K562 (cell line): Measurements from ENCODE around the gene KCNH2. TPM values are rescaled to one million over a fixed set of nuclear protein-coding genes. Genes with fewer than 3 reads are reported as not detected.
A peak's percentile ranks its signal among the peaks of the same experiment; 100 is the strongest.

Source experiments
- ATAC-seq: fragments of 200-7000 bp; cut with Tn5 transposase; 3 replicates; pipeline ENCODE4 v1.9.1; 2020; ENCODE audit warnings: moderate library complexity
- BruUV-seq: library from RNA; stranded (reverse); fragments of 400-500 nt; replicated peaks from 2 replicates; lab custom pipeline; 2021; lab: Mats Ljungman, UMichigan
- CTCF ChIA-PET: fragments of 300-600 bp; formaldehyde crosslinking; extraction: SDS; loops from one replicate; lab custom pipeline; 2021; ENCODE audit warnings: low intra/inter-chr PET ratio; lab: Yijun Ruan, JAX
- POLR2A ChIA-PET: fragments of 300-600, 350-650 bp; sonication (Branson Sonifier 250); formaldehyde crosslinking; extraction: SDS; loops from one replicate; lab custom pipeline; 2021; ENCODE audit warnings: antibody characterized with exemption, inconsistent platforms; lab: Yijun Ruan, JAX
- DNase-seq, 4 experiments: peaks; one replicate each; pipeline versions ENCODE4 v3.0.0 to v3.0.0-alpha.2; 2011 to 2018; ENCODE audit warnings: low spot score in 3 of 4, mixed read lengths in 3 of 4; ENCODE audit errors: extremely low read depth in 1 of 4
- FAIRE-seq: peaks from 2 replicates; lab custom pipeline; 2011; peaks lifted over from hg19 to GRCh38; lab: Jason Lieb, UNC
- H2AFZ ChIP-seq: 2 replicates; pipeline ENCODE4 v1.6.0; 2011; ENCODE audit warnings: low read depth, low read length, control low read depth, inconsistent platforms
- H3K27ac ChIP-seq: fragments of 200-600 bp; 3 replicates; pipeline ENCODE4 v1.8.0; 2011; ENCODE audit warnings: low read depth, mild to moderate bottlenecking, control low read depth, inconsistent platforms, low read length, moderate library complexity, mixed read lengths; ENCODE audit errors: extremely low read depth
- H3K27me3 ChIP-seq, 2 experiments: fragments of 300-600 bp in 1 of 2; 2 replicates in 1 of 2; 3 replicates in 1 of 2; pipeline versions ENCODE4 v1.6.0 to v1.8.0; 2011; ENCODE audit warnings: inconsistent platforms in 2 of 2, low read length in 2 of 2, mild to moderate bottlenecking in 1 of 2, mixed read lengths in 1 of 2, moderate library complexity in 1 of 2; ENCODE audit not compliant: control insufficient read depth in 2 of 2, insufficient read depth in 2 of 2
- H3K36me3 ChIP-seq: fragments of 300-600 bp; 3 replicates; pipeline ENCODE4 v1.8.0; 2011; ENCODE audit warnings: mild to moderate bottlenecking, low read length, inconsistent platforms; ENCODE audit not compliant: control insufficient read depth, insufficient read depth
- H3K4me1 ChIP-seq, 2 experiments: fragments of 200-600 bp in 1 of 2; replicated peaks in 1 of 2; 2 replicates in 1 of 2; 3 replicates in 1 of 2; pipeline versions ENCODE4 v1.5.1 to v1.8.0; 2011; ENCODE audit warnings: inconsistent platforms in 2 of 2, low read length in 2 of 2, mild to moderate bottlenecking in 1 of 2, mixed read lengths in 1 of 2, moderate library complexity in 1 of 2; ENCODE audit not compliant: control insufficient read depth in 2 of 2, insufficient read depth in 2 of 2
- H3K4me2 ChIP-seq: 2 replicates; pipeline ENCODE4 v1.6.1; 2011; ENCODE audit warnings: low read length, control low read depth, inconsistent platforms, mixed read lengths; ENCODE audit not compliant: insufficient read depth
- H3K4me3 ChIP-seq: fragments of 200-600 bp; sonication (generic), shearing (Covaris generic); 2 replicates; pipeline ENCODE4 v1.5.1; 2016; ENCODE audit warnings: control low read depth, inconsistent platforms
- H3K79me2 ChIP-seq: fragments of 200-600 bp; 3 replicates; pipeline ENCODE4 v1.8.0; 2011; ENCODE audit warnings: low read length, inconsistent platforms; ENCODE audit not compliant: control insufficient read depth, insufficient read depth
- H3K9ac ChIP-seq, 2 experiments: 2 replicates each; pipeline versions ENCODE4 v1.6.0 to v1.6.1; 2011; ENCODE audit warnings: low read depth in 2 of 2, low read length in 2 of 2, control low read depth in 1 of 2, inconsistent platforms in 1 of 2, mild to moderate bottlenecking in 1 of 2, mixed read lengths in 1 of 2; ENCODE audit not compliant: insufficient read depth in 1 of 2
- H3K9me1 ChIP-seq: one replicate; pipeline ENCODE4 v1.6.0; 2011; ENCODE audit warnings: inconsistent platforms, mild to moderate bottlenecking, low read length, moderate library complexity; ENCODE audit not compliant: control insufficient read depth, insufficient read depth
- H3K9me3 ChIP-seq: replicated peaks from 2 replicates; pipeline ENCODE4 v1.5.1; 2011; ENCODE audit warnings: low read depth, low read length, inconsistent platforms; ENCODE audit not compliant: control insufficient read depth, insufficient read depth
- H4K20me1 ChIP-seq: replicated peaks from 2 replicates; pipeline ENCODE4 v1.6.1; 2011; ENCODE audit warnings: low read length, inconsistent platforms, mixed read lengths; ENCODE audit not compliant: control insufficient read depth, insufficient read depth
- DLX4 ChIP-seq: fragments of 250-450 bp; sonication (Bioruptor Pico); IDR thresholded peaks from 2 replicates; pipeline ENCODE4 v1.6.1; 2021; ENCODE audit warnings: mild to moderate bottlenecking
- MIER1 ChIP-seq: fragments of 450-650 bp; IDR thresholded peaks from 2 replicates; pipeline ENCODE4 v1.6.1; 2016; ENCODE audit warnings: antibody characterized with exemption, mild to moderate bottlenecking, low read depth
- NKRF ChIP-seq: fragments of 450-650 bp; IDR thresholded peaks from 2 replicates; pipeline ENCODE4 v1.6.1; 2016; ENCODE audit warnings: borderline replicate concordance
- WGBS: fragments of 100-300 bp; shearing (Covaris generic); methylation state at CpG from one replicate; pipeline ENCODE4 v1.1.6; 2016; ENCODE audit warnings: low coverage, mixed read lengths; ENCODE audit not compliant: insufficient coverage; ENCODE audit errors: missing lambda C conversion rate; 5-methylcytosine and 5-hydroxymethylcytosine counted together
- in situ Hi-C: fragments of 300-500 bp; cut with MboI; formaldehyde crosslinking; loops from 4 replicates; pipeline ENCODE4 v1.15.0; 2018; ENCODE audit warnings: inconsistent platforms, mixed read lengths
- intact Hi-C: fragments of 100-400 bp; cut with micrococcal nuclease; formaldehyde crosslinking; loops from 2 replicates; pipeline ENCODE4 v1.14.2; 2022
- polyA plus RNA-seq, 8 experiments: library from polyadenylated mRNA; depleted of rRNA in 4 of 8; stranded (reverse) in 5 of 8; unstranded in 3 of 8; fragments of >200 nt; fragmentation: Nextera tagmentation in 2 of 8; fragmentation: Illumina TruSeq in 1 of 8; extraction: Ambion mirVana in 2 of 8; extraction: Trizol in 1 of 8; gene quantifications; 2 replicates each; pipeline versions ENCODE4 v1.2.1 to v1.2.3, GENCODE V29; 2011 to 2014; ENCODE audit warnings: inconsistent platforms in 1 of 8, missing spikeins in 1 of 8
- total RNA-seq, 7 experiments: library from RNA; depleted of rRNA in 6 of 7; stranded (reverse); fragments of >200 nt in 6 of 7; fragmentation: Illumina TruSeq in 2 of 7; extraction: Trizol in 2 of 7; gene quantifications; 2 replicates each; pipeline versions ENCODE4 v1.2.1 to v1.2.3, GENCODE V29; 2011 to 2021; ENCODE audit warnings: low replicate concordance in 1 of 7

KCNH2 gene
- total and polyA plus RNA-seq, 9 of the 15 experiments (the other 6 are each of a cell fraction or from before 2014, with no cell fraction given): 18.1 to 368 (median 218) TPM

GRCh38 chr7:150990416-150991186, 12.5 kb upstream of the KCNH2 start, which contains the start of gene NOS3 (continued):
- TF ChIP-seq MIER1 (0 out of 2 replicates have a peak, but pooled peaks have one; percentile 30), DLX4 (CRISPR knock-in tag) (no peak)
- TF ChIP-seq, all 486 proteins: peak for 16

GRCh38 chr7:150989456-150989855, 11.3 kb upstream of the KCNH2 start:
- POLR2A ChIA-PET: interaction anchor here (0.6 kb wide), 1 partner anchor 616 kb away, joined by 3 read pairs; no protein-coding TSS in a partner anchor
- H3K79me2 ChIP-seq: no peaks in the 10 kb centered on the region
- 58% methylated on average over 7 of the region's 7 CpGs for WGBS

More at GRCh38 chr7:150989456-150989855, 11.3 kb upstream of the KCNH2 start:
- H3K4me2 ChIP-seq: no peak overlapping the region
- no peaks in the 10 kb centered on the region for H3K9me1 ChIP-seq
- no peak for TF ChIP-seq NKRF
- no peak overlapping the region for H2AFZ ChIP-seq
- H3K27ac ChIP-seq: no peak overlapping the region
- intact Hi-C loops: loop anchor here (2.0 to 5.0 kb wide), 2 partner anchors 113 to 178 kb away; partner anchors contain the start of gene GBX1
- H3K4me1 ChIP-seq: peaks cover 36 to 46% of the 10 kb centered on the region in 2 experiments
- in situ Hi-C loops: loop anchor here (5.0 kb wide), 2 partner anchors 92 to 202 kb away; no protein-coding TSS in a partner anchor
- no peak for ATAC-seq
- CTCF ChIA-PET: interaction anchor here (0.6 to 2.8 kb wide), 8 partner anchors 9 to 181 kb away, joined by 3 to 36 read pairs (median 6); no protein-coding TSS in a partner anchor
- H3K9ac ChIP-seq: no peak overlapping the region
- no peak for DNase-seq
- FAIRE-seq: no peak
- BruUV-seq: no TSS peak
- H3K36me3 ChIP-seq: no peaks in the 10 kb centered on the region
- no peaks in the 10 kb centered on the region for H4K20me1 ChIP-seq
- H3K27me3 ChIP-seq: no peaks in the 10 kb centered on the region
- no peak overlapping the region for H3K4me3 ChIP-seq
- H3K9me3 ChIP-seq: no peaks in the 10 kb centered on the region; the same call in 1 of the 2 replicates
